Parathyroid adenoma (tissue), 2 donors: ENCODE results near the gene SPATA33.
A peak's percentile ranks its signal among the peaks of the same experiment; 100 is the strongest.

Source experiments
- H2AFZ ChIP-seq: fragments of 300-600 bp; sonication (generic); one replicate; pipeline ENCODE4 v1.7.0; 2017; ENCODE audit warnings: antibody characterized with exemption, mild to moderate bottlenecking
- H3K27ac ChIP-seq: fragments of 300-600 bp; sonication (generic); one replicate; pipeline ENCODE4 v1.7.0; 2017
- H3K27me3 ChIP-seq: fragments of 300-600 bp; sonication (generic); one replicate; pipeline ENCODE4 v1.7.0; 2017; ENCODE audit warnings: low read length; ENCODE audit not compliant: control insufficient read depth, insufficient read depth
- H3K36me3 ChIP-seq: fragments of 300-600 bp; sonication (generic); one replicate; pipeline ENCODE4 v1.7.0; 2017; ENCODE audit warnings: low read length; ENCODE audit not compliant: control insufficient read depth, insufficient read depth
- H3K4me1 ChIP-seq: fragments of 300-600 bp; sonication (generic); one replicate; pipeline ENCODE4 v1.7.0; 2017; ENCODE audit warnings: control low read depth
- H3K4me2 ChIP-seq: fragments of 300-600 bp; sonication (generic); one replicate; pipeline ENCODE4 v1.7.0; 2017; ENCODE audit warnings: low read length
- H3K4me3 ChIP-seq: fragments of 300-600 bp; sonication (generic); one replicate; pipeline ENCODE4 v1.7.0; 2017; ENCODE audit warnings: low read depth, low read length
- H3K79me2 ChIP-seq: fragments of 300-600 bp; sonication (generic); one replicate; pipeline ENCODE4 v1.7.0; 2017; ENCODE audit warnings: control low read depth
- H3K9ac ChIP-seq: fragments of 300-600 bp; sonication (generic); one replicate; pipeline ENCODE4 v1.7.0; 2017; ENCODE audit warnings: mild to moderate bottlenecking
- H3K9me3 ChIP-seq: fragments of 300-600 bp; sonication (generic); one replicate; pipeline ENCODE4 v1.7.0; 2017; ENCODE audit warnings: low read length; ENCODE audit not compliant: control insufficient read depth
- TF ChIP-seq, protein P1 (sequence below): fragments of 300-600 bp; sonication (generic); IDR thresholded peaks from one replicate; pipeline ENCODE4 v1.7.0; 2017; ENCODE audit warnings: antibody characterized with exemption, mild to moderate bottlenecking
- donor health status: primary hyperparathyroidism.

Gene SPATA33

DNA sequence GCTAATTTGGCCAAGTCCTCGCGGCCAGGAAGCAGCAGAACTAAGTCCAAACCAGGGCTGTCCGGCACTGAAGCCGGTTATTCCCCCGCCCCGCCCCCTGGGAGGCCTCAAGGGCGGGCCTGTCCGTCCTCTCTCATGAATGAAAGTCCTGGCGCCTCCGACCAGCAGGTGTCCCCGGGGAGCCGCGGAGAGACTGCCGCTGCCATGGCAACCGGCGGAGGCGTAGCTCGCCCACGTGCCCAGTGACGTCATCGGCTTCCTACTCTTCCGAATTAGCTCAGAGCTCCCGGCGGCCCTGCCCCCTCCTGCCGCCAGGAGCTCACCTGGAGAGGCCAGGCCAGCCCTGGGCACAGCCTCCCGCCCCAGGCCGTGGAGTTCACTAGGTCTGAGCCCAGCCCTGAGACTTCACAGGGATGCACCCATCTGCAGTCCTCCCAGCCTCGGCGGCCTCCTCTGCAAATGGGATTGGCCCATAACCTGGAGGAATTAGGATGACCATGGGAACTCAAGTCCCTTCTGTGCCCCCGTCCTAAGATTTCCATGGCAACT, 42.5 kb downstream of the SPATA33 start:
- Histone ChIP-seq H2AFZ (peak overlapping the region; percentile 75), H3K36me3 (no peaks in the 10 kb centered on the region), H3K9ac (no peak overlapping the region), H3K9me3 (no peaks in the 10 kb centered on the region), H3K4me2 (peak overlapping the region; percentile 97), H3K4me1 (peaks cover 7% of the 10 kb centered on the region), H3K27ac (peak overlapping the region; percentile 90), H3K27me3 (no peaks in the 10 kb centered on the region), H3K79me2 (no peaks in the 10 kb centered on the region), H3K4me3 (peak overlapping the region; percentile 83)
- TF ChIP-seq, protein P1, sequence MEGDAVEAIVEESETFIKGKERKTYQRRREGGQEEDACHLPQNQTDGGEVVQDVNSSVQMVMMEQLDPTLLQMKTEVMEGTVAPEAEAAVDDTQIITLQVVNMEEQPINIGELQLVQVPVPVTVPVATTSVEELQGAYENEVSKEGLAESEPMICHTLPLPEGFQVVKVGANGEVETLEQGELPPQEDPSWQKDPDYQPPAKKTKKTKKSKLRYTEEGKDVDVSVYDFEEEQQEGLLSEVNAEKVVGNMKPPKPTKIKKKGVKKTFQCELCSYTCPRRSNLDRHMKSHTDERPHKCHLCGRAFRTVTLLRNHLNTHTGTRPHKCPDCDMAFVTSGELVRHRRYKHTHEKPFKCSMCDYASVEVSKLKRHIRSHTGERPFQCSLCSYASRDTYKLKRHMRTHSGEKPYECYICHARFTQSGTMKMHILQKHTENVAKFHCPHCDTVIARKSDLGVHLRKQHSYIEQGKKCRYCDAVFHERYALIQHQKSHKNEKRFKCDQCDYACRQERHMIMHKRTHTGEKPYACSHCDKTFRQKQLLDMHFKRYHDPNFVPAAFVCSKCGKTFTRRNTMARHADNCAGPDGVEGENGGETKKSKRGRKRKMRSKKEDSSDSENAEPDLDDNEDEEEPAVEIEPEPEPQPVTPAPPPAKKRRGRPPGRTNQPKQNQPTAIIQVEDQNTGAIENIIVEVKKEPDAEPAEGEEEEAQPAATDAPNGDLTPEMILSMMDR: peak; percentile 91

DNA sequence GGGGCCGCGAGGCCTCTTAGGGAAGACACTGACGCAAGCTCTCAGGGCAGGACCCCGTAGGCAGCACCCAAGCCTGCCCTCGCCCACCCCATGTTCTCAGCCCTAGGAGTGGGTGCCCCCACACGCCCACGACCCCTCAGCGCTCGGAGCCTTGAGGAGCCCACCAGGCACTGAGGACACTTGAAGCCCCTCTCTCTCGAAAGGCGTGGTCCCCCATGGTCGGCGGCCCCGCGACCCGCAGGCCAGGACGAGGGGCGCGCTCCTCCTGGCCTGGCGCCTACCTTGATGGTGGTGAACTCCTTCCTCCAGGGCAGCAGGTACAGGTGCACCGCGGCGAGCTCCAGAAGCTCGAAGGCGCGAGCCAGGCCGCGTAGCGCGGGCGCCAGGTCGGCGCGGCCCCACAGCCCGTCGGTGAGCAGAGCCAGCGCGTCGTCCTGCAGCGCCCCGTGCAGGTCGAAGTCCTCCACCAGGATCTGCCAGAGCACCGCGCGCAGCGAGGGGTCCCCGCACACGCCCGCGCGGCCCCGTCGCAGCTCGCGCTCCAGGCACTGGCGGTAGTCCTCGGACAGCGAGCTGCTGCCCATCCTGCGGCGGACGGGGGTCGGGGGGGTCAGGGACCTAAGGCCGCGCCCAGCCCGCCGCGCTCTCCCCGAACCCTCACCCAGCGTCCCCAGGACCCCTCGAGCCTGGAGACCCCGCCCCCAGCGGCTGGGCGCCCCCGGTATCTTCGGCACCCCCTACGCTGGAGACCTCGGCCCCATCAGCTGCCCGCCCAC, 43.2 kb downstream of the SPATA33 start:
- Histone ChIP-seq H2AFZ (peak overlapping the region; percentile 75), H3K9ac (peak overlapping the region; percentile 65), H3K36me3 (no peaks in the 10 kb centered on the region), H3K9me3 (no peaks in the 10 kb centered on the region), H3K4me3 (peak overlapping the region; percentile 83), H3K27ac (peak overlapping the region; percentile 90), H3K79me2 (no peaks in the 10 kb centered on the region), H3K4me2 (peak overlapping the region; percentile 97), H3K27me3 (no peaks in the 10 kb centered on the region), H3K4me1 (peaks cover 8% of the 10 kb centered on the region)
- TF ChIP-seq, protein P1: no peak

DNA sequence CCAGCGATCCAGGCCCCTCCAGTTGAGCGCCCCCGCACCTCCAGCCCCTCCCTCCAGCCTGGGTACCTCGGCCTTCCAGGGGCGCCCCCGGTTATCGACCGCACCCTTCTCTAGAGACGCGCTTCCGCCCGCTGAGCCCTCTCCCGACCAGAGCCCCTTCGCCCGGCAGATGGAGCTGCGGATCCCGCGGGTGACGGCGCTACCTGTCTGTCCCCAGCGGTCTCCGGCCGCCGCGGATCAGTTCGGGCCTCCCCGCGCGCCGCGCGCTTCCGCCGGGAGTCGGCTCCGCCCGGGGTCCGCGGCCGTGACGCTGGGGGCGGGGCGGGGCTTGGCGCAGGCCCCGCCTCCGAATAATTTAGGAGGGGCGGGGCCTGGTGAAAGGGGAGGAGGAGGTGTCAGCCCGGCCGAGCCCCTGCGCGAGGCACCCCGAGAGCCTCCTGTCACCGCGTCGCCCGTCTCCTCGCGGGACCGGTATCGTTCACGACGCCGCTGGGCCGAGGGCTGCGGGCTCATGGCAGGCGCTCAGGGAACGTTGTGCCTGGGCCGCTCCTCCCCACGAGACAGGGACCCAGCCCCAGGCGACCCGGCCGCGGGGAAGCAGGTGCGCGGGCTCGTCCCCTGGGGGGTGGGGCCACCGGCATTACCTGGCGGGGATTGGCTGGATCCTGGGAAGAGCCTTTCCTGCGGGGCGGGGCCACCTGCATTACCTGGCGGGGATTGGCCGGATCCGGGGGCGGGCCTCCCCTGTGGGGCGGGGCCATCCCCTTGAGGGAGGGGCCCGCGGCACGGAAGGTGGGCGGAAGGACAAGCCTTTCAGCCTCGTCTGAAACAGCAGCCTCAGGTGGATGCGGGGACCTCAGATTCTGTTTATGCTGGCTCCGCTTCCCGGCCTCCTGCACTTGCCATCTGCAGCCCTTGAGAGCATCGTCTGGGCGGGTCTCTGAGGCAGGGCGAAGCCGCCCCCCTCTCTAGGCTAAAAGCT, 44.1 kb downstream of the SPATA33 start, which contains the start of gene SPATA2L:
TSS of gene SPATA2L (minus strand) at position 281 of the 982 bp plus-strand sequence. CDS start 473 bp downstream, outside the sequence.
- Histone ChIP-seq H3K4me2 (peak within 1 kb of the TSS; percentile 97), H2AFZ (peak within 1 kb of the TSS; percentile 95), H3K4me1 (peaks cover 8% of the 10 kb centered on the region), H3K9ac (peak within 1 kb of the TSS; percentile 65), H3K36me3 (no peaks in the 10 kb centered on the region), H3K4me3 (peak within 1 kb of the TSS; percentile 83), H3K9me3 (no peaks in the 10 kb centered on the region), H3K27ac (peak within 1 kb of the TSS; percentile 90), H3K79me2 (no peaks in the 10 kb centered on the region), H3K27me3 (no peaks in the 10 kb centered on the region)
- TF ChIP-seq, protein P1: peak; percentile 39

DNA sequence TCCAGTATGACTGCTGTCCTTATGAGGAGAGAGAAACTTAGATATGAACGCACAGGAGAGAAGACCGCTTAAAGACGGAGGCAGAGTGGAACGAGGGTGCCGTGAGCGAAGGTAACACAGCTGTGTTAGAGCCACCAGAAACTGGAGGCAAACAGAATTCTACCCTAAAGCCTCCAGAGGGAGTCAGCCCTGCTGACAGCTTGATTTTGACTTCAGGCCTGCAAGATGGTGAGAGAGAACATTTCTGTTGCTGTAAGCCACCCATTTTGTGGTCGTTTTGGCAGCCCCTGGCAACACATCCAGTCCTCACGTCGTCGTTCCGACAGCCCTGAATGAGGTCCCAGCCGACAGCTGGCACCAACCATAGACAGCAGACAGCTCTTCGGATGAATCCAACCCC, 46.6 kb downstream of the SPATA33 start:
- no peak overlapping the region for H3K9ac ChIP-seq
- peaks cover 8% of the 10 kb centered on the region for H3K4me1 ChIP-seq
- no peaks in the 10 kb centered on the region for H3K27me3 ChIP-seq
- TF ChIP-seq, protein P1: no peak
- no peak overlapping the region for H3K4me3 ChIP-seq
- no peaks in the 10 kb centered on the region for H3K9me3 ChIP-seq
- no peak overlapping the region for H3K4me2 ChIP-seq
- H2AFZ ChIP-seq: no peak overlapping the region
- H3K79me2 ChIP-seq: no peaks in the 10 kb centered on the region
- H3K36me3 ChIP-seq: no peaks in the 10 kb centered on the region
- H3K27ac ChIP-seq: no peak overlapping the region
